HT1080 (cell line): ENCODE data around the gene ATF1. TPM values are rescaled to one million over a fixed set of nuclear protein-coding genes. Genes with fewer than 3 reads are reported as not detected.
A peak's percentile ranks its signal among the peaks of the same experiment; 100 is the strongest.

Experiments
- DNase-seq: peaks from one replicate; pipeline ENCODE4 v3.0.0-alpha.2; 2015; ENCODE audit warnings: low read depth
- polyA plus RNA-seq, 2 experiments: library from polyadenylated mRNA; depleted of rRNA; stranded (reverse); fragments of >200 nt; gene quantifications; 2 replicates each; pipeline ENCODE4 v1.2.3, GENCODE V29; 2015
- total RNA-seq: library from RNA; depleted of rRNA; stranded (reverse); fragments of >200 nt; shearing (Covaris generic); gene quantifications from 2 replicates; pipeline ENCODE4 v1.2.3, GENCODE V29; 2014; rRNA removed

ATF1 gene
- 42.3 and 65.4 TPM in 2 replicates for total RNA-seq
- polyA plus RNA-seq (2015; cell fraction: cytosol; rRNA removed): 34.0 and 34.7 TPM in 2 replicates
- polyA plus RNA-seq (2015; cell fraction: nucleus; rRNA removed): 16.3 and 30.5 TPM in 2 replicates

- DNase-seq: peak; percentile 95
These were observed at the start of gene ATF1 for GRCh38 chr12:50763639-50764285. Gene ATF1, plus strand, starts transcription at chr12:50764101. Its CDS starts 16,045 bp downstream, at chr12:50780146.

GRCh38 chr12:50715174-50715573, 48.7 kb upstream of the ATF1 start:
- no peak for DNase-seq

DNA sequence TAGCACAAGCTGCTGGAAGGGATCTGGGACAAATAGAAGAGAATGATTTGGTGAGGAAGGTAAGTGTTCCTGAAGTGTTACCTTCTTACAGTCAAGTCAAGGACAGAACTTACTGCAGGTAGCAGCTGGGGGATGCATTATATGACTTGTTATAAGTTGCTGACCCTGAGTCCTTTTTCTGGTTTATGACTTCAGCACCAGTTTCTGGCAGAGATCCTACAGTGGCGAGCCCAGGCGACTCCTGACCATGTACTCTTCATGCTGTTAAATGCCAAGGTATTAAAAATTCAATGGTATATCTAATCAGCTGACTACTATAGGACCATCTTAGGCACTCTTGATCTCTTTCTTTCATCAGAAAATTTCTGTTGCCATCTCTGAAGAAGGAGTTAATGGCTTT, 45.1 kb upstream of the ATF1 start:
- DNase-seq: no peak

- peak; percentile 4 for DNase-seq
These were observed 43.8 kb upstream of the ATF1 start for GRCh38 chr12:50720085-50720484.

- DNase-seq: no peak
These were observed 43.4 kb upstream of the ATF1 start for GRCh38 chr12:50720501-50720900.

GRCh38 chr12:50723865-50724264, 40.0 kb upstream of the ATF1 start:
- no peak for DNase-seq

DNA sequence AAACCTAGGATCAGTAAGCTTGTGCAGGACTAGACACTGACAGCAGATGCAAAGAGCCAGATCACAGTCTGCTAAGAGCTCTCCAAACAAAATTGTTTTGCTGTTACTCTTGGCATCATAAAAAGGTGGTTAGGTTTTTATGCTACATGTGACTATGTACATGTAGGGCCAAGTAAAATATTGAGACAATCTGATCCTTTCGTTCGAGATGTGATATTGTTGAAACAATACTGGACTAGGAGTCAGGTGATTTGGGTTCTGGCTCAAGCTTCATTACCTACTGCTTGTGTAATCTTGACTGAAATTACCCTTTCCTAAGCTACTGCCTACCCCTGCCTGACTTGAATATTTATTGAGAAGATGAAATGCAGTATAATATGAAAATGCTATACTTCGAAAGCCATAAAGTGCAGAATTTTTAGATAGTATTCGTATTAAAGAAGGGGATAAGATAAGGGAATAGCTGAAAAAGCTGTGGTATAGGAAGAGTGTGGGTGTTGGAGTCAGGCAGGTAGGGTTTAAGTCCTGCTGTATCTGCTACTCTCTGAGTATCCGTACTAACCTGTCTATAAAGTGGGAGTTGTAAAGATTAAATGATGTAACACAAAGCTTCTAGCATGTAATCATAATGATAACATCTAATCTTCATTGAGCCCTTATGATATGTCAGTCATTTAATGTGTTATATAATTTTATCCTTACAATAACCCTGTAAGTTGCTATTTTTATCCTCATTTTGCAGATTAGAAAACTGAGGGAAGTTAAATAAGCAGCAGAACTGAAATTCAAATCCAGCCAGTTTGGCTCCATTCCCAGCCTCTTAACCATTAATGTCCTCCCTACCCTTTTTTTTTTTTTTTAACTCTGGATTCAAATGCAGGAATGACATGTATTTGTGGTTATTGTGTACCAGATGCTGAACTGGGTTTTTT, 38.6 kb upstream of the ATF1 start:
- DNase-seq: no peak

GRCh38 chr12:50727466-50727865, 36.4 kb upstream of the ATF1 start:
- no peak for DNase-seq

DNA sequence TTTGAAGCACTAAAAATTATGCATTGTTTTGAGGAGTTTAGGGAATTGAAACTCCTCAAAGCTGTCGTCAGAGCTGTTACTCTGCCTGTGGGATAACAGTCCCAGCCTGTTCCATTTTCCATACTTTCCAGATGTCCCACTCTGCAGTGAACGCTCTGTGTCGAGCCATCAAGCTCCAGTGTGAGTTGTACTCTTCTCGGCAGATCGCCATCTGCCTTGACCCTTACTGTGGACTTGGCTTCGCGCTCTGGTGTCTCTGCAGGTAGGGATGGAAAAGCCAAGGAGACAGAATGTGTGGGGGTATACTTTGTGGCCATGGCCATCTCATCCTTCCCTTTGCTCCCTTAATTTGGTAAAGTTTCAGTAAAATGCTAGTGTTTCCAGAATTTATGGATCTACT, 35.5 kb upstream of the ATF1 start:
- no peak for DNase-seq

GRCh38 chr12:50728841-50729240, 35.1 kb upstream of the ATF1 start:
- DNase-seq: no peak

DNA sequence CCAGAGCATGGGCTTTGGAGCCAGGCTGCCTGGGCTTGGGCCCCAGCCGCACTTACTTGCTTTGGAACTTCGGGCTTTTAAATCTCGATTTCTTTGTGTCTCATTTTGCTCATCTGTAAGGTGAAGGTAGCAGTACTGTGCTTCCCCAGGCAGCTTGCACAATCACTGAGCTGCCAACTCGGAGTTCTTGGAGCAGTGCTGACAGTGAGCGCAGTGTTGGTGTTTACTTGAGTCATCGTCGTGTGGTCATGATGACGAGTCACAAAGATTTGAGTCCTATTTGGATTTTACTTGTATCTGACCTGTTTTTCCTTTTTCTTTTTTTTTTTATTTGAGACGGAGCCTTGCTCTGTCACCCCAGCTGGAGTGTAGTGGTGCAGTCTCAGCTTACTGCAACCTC, 31.3 kb upstream of the ATF1 start:
- DNase-seq: peak; percentile 94

DNA sequence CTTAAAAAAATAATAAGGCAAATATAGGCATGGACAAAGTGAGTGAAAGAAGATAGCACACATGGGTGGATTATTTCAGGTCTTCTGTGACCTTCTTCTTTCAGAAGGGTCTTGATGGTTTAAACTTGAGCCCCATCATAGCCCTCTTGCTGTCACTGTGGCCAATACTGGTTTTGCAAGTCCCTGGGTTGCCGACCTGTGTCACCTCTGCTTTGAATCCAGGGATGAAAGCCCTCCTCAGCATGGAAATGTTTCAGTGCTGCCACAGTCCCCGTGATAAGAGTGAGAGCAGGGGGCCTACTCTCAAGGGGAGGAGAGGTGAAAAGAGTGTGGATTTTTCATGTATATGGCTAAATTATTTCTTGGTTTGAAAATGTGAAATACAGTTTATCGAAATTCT, 30.2 kb upstream of the ATF1 start:
- no peak for DNase-seq

DNA sequence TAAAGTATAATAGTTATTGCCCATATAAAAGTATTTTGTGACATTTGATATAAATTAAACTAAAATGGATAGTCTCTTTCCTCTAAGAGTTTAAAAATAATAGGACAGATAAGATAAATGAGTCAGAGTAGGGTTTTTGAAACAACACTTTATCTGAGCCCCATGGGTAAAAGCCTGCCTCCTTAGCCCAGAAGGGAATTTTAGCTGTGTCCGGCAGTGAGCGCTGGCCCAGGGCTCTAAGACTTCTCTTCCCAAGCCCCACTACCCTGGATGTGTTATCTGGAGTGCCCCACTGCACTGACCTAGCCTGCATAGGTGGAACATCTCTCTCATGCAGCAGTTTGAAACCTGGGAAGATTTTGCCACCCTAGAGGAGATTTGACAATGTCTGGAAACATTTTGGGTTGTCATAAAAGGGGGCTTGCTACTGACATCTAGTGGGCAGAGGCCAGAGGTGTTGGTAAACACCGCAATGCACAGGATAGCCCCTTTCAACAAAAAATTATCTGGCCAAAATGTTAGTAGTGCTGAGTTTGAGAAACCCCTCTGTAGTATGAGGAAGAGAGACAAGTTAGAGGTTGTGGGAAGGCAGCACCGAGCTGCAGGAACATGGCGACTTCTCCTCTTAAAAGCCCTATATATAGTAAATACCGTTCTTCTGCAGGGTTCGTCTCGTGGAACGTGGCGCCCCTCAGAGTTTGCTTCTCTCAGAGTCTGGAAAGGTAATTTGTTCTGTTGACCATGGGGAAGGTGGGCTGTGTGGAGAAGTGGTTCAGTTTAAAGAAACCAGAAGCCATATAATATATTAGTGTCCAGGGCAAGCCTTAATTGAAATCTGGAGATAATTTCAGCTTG, 29.3 kb upstream of the ATF1 start:
- peak; percentile 37 for DNase-seq

GRCh38 chr12:50739611-50740010, 24.3 kb upstream of the ATF1 start:
- DNase-seq: peak; percentile 75

- DNase-seq: peak; percentile 71
These were observed 23.6 kb upstream of the ATF1 start for GRCh38 chr12:50740307-50740706.

DNA sequence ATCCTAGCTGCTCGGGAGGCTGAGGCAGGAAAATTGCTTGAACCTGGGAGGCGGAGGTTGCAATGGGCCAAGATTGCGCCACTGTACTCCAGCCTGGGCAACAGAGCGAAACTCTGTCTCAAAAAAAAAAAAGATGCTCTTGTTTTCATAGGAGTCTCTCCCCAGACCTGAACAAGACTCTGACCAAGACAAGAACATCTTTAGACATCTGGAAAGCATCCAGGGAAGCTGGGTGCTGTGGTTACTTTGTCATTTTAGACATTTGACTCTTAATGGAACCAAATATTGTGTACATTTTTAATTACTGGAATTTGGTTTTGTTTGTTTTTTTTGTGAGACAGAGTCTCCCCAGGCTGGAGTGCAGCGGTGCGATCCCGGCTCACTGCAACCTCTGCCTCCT, 21.1 kb upstream of the ATF1 start:
- DNase-seq: no peak

DNA sequence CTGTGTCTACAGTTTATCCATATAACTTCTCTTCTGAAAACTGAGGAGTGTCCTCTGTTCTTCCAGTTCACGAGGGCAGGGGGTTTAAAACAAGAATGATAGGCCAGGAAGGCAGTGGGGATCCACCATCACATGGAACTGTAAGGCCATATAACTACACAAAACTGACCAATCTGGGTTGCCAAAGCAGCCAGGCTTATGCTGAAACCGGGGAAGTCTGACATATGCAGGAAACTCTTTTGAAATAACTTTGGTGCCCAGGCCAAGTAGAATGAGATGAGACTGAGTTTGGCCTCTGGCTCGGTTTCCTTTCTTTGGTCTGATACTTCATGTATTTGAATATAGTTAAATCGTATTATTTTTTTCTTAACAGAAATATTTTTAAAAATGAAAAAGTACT, 18.0 kb upstream of the ATF1 start:
- no peak for DNase-seq

DNA sequence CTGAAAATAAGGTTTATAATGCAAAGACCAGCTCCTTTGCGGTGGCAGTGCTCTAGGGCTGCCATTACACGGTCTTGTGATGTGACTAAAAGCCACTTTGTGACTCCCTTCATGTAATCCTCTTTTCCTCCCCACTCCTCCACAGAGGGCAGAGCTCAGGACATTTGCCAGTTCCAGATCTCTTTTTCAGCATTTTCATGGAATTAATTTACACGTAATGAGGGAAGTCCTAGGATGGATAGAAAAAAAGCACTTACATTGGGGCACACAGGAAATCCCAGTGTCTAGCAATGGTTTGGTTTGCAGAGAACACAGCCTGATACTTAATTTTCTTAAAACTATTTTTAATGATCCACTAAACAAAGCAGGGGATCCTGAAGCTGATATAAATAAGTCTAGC, 17.5 kb upstream of the ATF1 start:
- no peak for DNase-seq

- DNase-seq: no peak
These were observed 16.1 kb upstream of the ATF1 start for GRCh38 chr12:50747817-50748216.

DNA sequence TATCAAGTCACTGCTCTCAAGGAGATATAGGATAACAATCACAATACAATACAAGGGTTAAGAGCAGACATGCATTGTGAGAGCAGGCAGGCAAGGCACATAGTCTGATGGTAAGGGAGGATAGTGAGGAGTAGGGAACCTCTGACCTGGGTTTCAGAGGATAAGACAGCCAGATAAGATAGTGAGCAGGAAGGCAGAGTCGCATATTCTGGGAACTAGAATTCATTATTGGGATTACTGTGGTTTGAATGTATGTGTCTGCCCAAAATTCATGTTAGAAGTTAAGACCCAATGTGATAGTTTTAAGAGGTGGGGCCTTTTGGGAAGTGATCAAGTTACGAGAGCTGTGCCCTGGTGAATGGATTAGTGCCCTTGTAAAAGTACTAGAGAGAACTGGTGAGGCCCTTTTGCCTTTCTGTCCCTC, 14.4 kb upstream of the ATF1 start:
- DNase-seq: no peak

DNA sequence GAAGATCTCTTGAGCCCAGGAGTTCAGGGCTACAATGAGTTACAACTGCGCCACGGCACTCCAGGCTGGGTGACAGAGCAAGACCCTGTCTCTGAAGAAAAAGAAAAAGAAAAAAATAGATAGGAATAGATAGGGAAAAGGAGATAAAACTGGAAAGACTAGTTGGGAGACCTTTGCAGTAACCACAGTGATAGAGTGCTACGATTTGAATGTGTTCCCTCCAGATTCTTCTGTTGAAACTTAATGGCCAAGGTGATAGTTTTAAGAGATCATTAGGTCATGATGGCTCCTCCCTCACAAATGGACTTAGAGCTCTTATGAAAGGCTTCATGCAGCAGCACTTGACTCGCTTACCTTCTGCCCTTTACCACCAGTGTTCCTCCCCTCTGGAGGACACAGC, 13.5 kb upstream of the ATF1 start:
- no peak for DNase-seq
